Panc1 (cell line): ENCODE measurements around the gene AHSA1. TPM values are rescaled to one million over a fixed set of nuclear protein-coding genes. Genes with fewer than 3 reads are reported as not detected.

Source experiments
- ATAC-seq: fragments of 200-7000 bp; cut with Tn5 transposase; 2 replicates; pipeline ENCODE4 v1.9.1; 2020; ENCODE audit warnings: mild to moderate bottlenecking, moderate library complexity
- BruUV-seq: library from RNA; stranded (reverse); fragments of 400-500 nt; replicated peaks from 2 replicates; lab custom pipeline; 2021; lab: Mats Ljungman, UMichigan
- CTCF ChIA-PET: fragments of 300-600 bp; sonication (Branson Sonifier 250); formaldehyde crosslinking; loops from one replicate; lab custom pipeline; 2022; ENCODE audit warnings: antibody characterized with exemption; lab: Charles Lee
- POLR2A ChIA-PET: fragments of 300-600 bp; sonication (Branson Sonifier 250); formaldehyde crosslinking; loops from one replicate; lab custom pipeline; 2022; ENCODE audit warnings: antibody characterized with exemption; lab: Charles Lee
- DNase-seq: peaks from one replicate; pipeline ENCODE4 v3.0.0-alpha.2; 2010; ENCODE audit warnings: low read depth, low spot score
- H3K27ac ChIP-seq: 2 replicates; pipeline ENCODE4 v1.5.1; 2011; ENCODE audit warnings: mild to moderate bottlenecking, low read length, inconsistent platforms
- H3K27me3 ChIP-seq: fragments of 200-500 bp; sonication (Bioruptor generic); 2 replicates; pipeline ENCODE4 v1.6.0; 2014; ENCODE audit warnings: low read length, inconsistent platforms; ENCODE audit not compliant: control insufficient read depth, insufficient read depth
- H3K36me3 ChIP-seq: fragments of 200-500 bp; sonication (Bioruptor generic); 2 replicates; pipeline ENCODE4 v1.5.1; 2014; ENCODE audit warnings: inconsistent platforms, mild to moderate bottlenecking, low read length, moderate library complexity; ENCODE audit not compliant: control insufficient read depth, insufficient read depth
- H3K4me1 ChIP-seq: 2 replicates; pipeline ENCODE4 v1.5.1; 2011; ENCODE audit warnings: inconsistent platforms, mild to moderate bottlenecking, low read length, moderate library complexity; ENCODE audit not compliant: control insufficient read depth, insufficient read depth
- H3K4me3 ChIP-seq, 2 experiments: 2 replicates each; pipeline ENCODE4 v1.5.1; 2011 to 2012; ENCODE audit warnings: low read depth in 2 of 2, low read length in 2 of 2, mild to moderate bottlenecking in 2 of 2, inconsistent platforms in 1 of 2, moderate library complexity in 1 of 2
- H3K9me3 ChIP-seq: fragments of 200-500 bp; sonication (Bioruptor generic); 2 replicates; pipeline ENCODE4 v1.5.1; 2014; ENCODE audit warnings: low read depth, mild to moderate bottlenecking, inconsistent platforms, low read length, moderate library complexity; ENCODE audit not compliant: control insufficient read depth, insufficient read depth
- CTCF ChIP-seq: fragments of 450-650 bp; IDR thresholded peaks from 2 replicates; pipeline ENCODE4 v1.5.1; 2017; ENCODE audit warnings: mild to moderate bottlenecking
- POLR2AphosphoS5 ChIP-seq: IDR thresholded peaks from 2 replicates; pipeline ENCODE4 v1.6.1; 2012; ENCODE audit warnings: mild to moderate bottlenecking, low read depth, low read length, moderate library complexity
- SIN3A ChIP-seq: IDR thresholded peaks from 2 replicates; pipeline ENCODE4 v1.6.1; 2012; ENCODE audit warnings: low read depth, mild to moderate bottlenecking, low read length, moderate library complexity, borderline replicate concordance; ENCODE audit not compliant: insufficient read depth
- TCF7L2 ChIP-seq: IDR thresholded peaks from 2 replicates; pipeline ENCODE4 v1.6.1; 2011; ENCODE audit warnings: mild to moderate bottlenecking, low read depth, low read length, inconsistent platforms
- in situ Hi-C: cut with HindIII; loops from 2 replicates; pipeline ENCODE4 v1.10.0; 2016; ENCODE audit warnings: low sequenced_read_pairs, low pct_unique_long_range_greater_than_20kb
- intact Hi-C: fragments of 100-400 bp; cut with micrococcal nuclease; formaldehyde crosslinking; loops from one replicate; pipeline ENCODE4 v1.10.0; 2022; ENCODE audit not compliant: unreplicated experiment
- total RNA-seq: library from RNA; stranded (reverse); gene quantifications from one replicate; pipeline ENCODE4 v1.2.1, GENCODE V29; 2021; ENCODE audit not compliant: unreplicated experiment
- TF ChIP-seq, protein P1 (sequence below), 2 experiments: IDR thresholded peaks; 2 replicates each; pipeline ENCODE4 v1.6.1; 2011 to 2012; ENCODE audit warnings: low read depth in 2 of 2, control low read depth in 1 of 2, low read length in 1 of 2, mild to moderate bottlenecking in 1 of 2, moderate library complexity in 1 of 2; ENCODE audit not compliant: insufficient read depth in 1 of 2

The AHSA1 gene
- total RNA-seq, 1 experiment from 2014 or later, result 142 TPM

- Histone ChIP-seq H3K4me3 (no peak within 1 kb of the TSS), H3K4me1 (no peaks in the 10 kb centered on the region), H3K27me3 (no peaks in the 10 kb centered on the region), H3K9me3 (no peaks in the 10 kb centered on the region), H3K36me3 (peaks cover 3% of the 10 kb centered on the region; the same call in 1 of the 2 replicates), H3K27ac (no peak within 1 kb of the TSS)
- ChIA-PET CTCF (no interaction called here), POLR2A (no interaction called here)
- DNase-seq (no peak), ATAC-seq (no peak)
- no TSS peak for BruUV-seq
- intact Hi-C loops (no loop called here), in situ Hi-C loops (no loop called here)
- TF ChIP-seq TCF7L2 (no peak), SIN3A (no peak), CTCF (no peak), POLR2AphosphoS5 (no peak)
- TF ChIP-seq, protein P1, sequence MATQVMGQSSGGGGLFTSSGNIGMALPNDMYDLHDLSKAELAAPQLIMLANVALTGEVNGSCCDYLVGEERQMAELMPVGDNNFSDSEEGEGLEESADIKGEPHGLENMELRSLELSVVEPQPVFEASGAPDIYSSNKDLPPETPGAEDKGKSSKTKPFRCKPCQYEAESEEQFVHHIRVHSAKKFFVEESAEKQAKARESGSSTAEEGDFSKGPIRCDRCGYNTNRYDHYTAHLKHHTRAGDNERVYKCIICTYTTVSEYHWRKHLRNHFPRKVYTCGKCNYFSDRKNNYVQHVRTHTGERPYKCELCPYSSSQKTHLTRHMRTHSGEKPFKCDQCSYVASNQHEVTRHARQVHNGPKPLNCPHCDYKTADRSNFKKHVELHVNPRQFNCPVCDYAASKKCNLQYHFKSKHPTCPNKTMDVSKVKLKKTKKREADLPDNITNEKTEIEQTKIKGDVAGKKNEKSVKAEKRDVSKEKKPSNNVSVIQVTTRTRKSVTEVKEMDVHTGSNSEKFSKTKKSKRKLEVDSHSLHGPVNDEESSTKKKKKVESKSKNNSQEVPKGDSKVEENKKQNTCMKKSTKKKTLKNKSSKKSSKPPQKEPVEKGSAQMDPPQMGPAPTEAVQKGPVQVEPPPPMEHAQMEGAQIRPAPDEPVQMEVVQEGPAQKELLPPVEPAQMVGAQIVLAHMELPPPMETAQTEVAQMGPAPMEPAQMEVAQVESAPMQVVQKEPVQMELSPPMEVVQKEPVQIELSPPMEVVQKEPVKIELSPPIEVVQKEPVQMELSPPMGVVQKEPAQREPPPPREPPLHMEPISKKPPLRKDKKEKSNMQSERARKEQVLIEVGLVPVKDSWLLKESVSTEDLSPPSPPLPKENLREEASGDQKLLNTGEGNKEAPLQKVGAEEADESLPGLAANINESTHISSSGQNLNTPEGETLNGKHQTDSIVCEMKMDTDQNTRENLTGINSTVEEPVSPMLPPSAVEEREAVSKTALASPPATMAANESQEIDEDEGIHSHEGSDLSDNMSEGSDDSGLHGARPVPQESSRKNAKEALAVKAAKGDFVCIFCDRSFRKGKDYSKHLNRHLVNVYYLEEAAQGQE (IDR thresholded peaks at IDR 0.05; ENCODE audit: insufficient read depth in 1 of 2, low read depth in 2 of 2, low read length in 1 of 2), result no peak
Observed at GRCh38 chr14:77423423-77423822, 34.5 kb upstream of the AHSA1 start, which contains the start of gene NOXRED1. TSS of gene NOXRED1 (minus strand) at chr14:77423523. CDS start at chr14:77422889, 634 bp downstream.

DNA sequence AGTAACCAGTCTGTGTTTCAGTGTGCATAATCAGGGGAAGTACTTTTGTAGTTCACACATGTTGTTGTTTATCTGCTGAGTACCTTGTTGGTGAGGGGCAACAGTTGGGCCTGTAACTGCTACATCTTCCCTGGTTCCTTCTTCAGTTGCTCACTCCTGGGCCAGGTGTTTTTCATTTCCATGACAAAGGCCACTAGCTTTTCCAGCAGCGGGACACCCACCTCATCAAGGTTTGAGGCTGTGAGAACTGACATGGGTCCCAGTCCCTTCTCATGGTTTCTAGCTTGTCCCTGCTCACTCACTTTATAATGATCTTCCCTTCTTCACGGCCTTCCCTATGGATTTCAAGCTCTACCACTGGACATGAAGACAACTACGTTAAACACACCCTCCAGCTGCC lies 33.0 kb upstream of the AHSA1 start:
- TF ChIP-seq CTCF, result no peak
- no peak for TF ChIP-seq SIN3A
- TF ChIP-seq TCF7L2, result no peak
- no peak for TF ChIP-seq POLR2AphosphoS5
- TF ChIP-seq, protein P1 (IDR thresholded peaks at IDR 0.05; ENCODE audit: insufficient read depth in 1 of 2, low read depth in 2 of 2, low read length in 1 of 2), result no peak
- intact Hi-C loops (no loop called here), in situ Hi-C loops (no loop called here)
- no peaks in the 10 kb centered on the region for H3K27me3 ChIP-seq
- peaks cover 6% of the 10 kb centered on the region for H3K36me3 ChIP-seq
- BruUV-seq, result no TSS peak
- no peaks in the 10 kb centered on the region for H3K4me1 ChIP-seq
- H3K4me3 ChIP-seq, result no peak overlapping the region
- DNase-seq (no peak), ATAC-seq (no peak)
- no peaks in the 10 kb centered on the region for H3K9me3 ChIP-seq
- POLR2A ChIA-PET, result no interaction called here
- H3K27ac ChIP-seq, result no peak overlapping the region
- CTCF ChIA-PET, result no interaction called here
